ENCODE measurements around the gene PAPSS2. TPM values are rescaled to one million over a fixed set of nuclear protein-coding genes. Genes with fewer than 3 reads are reported as not detected.

The PAPSS2 gene
- total RNA-seq, 1 experiment from 2014 or later, result 14.6 TPM

GRCh38 chr10:87684001-87684638 is 24.4 kb downstream of the PAPSS2 start:
- BruUV-seq (replicated peaks), result no TSS peak

More at GRCh38 chr10:87684001-87684638, 24.4 kb downstream of the PAPSS2 start:
- H3K27ac ChIP-seq (ENCODE audit: low read depth, low read length), result no peak overlapping the region
- TF ChIP-seq MAX (IDR thresholded peaks at IDR 0.05) (no peak), ZNF274 (IDR thresholded peaks at IDR 0.05; ENCODE audit: low read depth, low read length) (no peak), CTCF (IDR thresholded peaks at IDR 0.05 in 2 of 3, conservative IDR thresholded peaks at IDR 0.05 in 1 of 3; ENCODE audit: borderline replicate concordance in 1 of 3, insufficient read depth in 1 of 3, low read depth in 2 of 3, low read length in 2 of 3) (no peak), JUND (IDR thresholded peaks at IDR 0.05) (no peak), TCF7L2 (IDR thresholded peaks at IDR 0.05; ENCODE audit: borderline replicate concordance, extremely low read depth, insufficient read depth, insufficient read length) (no peak), ZBTB33 (IDR thresholded peaks at IDR 0.05; ENCODE audit: extremely low read depth, insufficient replicate concordance, low read length) (no peak), EZH2phosphoT487 (IDR thresholded peaks at IDR 0.05; ENCODE audit: borderline replicate concordance) (no peak), POLR2A (IDR thresholded peaks at IDR 0.05; ENCODE audit: borderline replicate concordance, extremely low read depth, insufficient read depth, insufficient read length) (no peak), ELF1 (IDR thresholded peaks at IDR 0.05; ENCODE audit: borderline replicate concordance, low read depth) (no peak), CEBPB (IDR thresholded peaks at IDR 0.05; ENCODE audit: low read depth) (no peak), YY1 (IDR thresholded peaks at IDR 0.05; ENCODE audit: extremely low read depth, insufficient replicate concordance, low read depth, low read length) (no peak), REST (IDR thresholded peaks at IDR 0.05; ENCODE audit: low read depth) (no peak), SRF (IDR thresholded peaks at IDR 0.05; ENCODE audit: low read depth) (no peak), EZH2 (IDR thresholded peaks at IDR 0.05) (no peak), EGR1 (IDR thresholded peaks at IDR 0.05; ENCODE audit: low read depth) (no peak), FOSL1 (IDR thresholded peaks at IDR 0.05; ENCODE audit: low read depth) (no peak), SIN3A (IDR thresholded peaks at IDR 0.05; ENCODE audit: low read depth) (no peak), POLR2AphosphoS5 (IDR thresholded peaks at IDR 0.05; ENCODE audit: low read depth, low read length) (no peak), ATF3 (IDR thresholded peaks at IDR 0.05) (no peak), CBX3 (IDR thresholded peaks at IDR 0.05; ENCODE audit: low read depth) (no peak)
- H3K36me3 ChIP-seq (ENCODE audit: control insufficient read depth in 1 of 2, insufficient read depth in 2 of 2, low read length in 2 of 2), result no peaks in the 10 kb centered on the region
- H4K20me1 ChIP-seq (ENCODE audit: insufficient read depth), result no peaks in the 10 kb centered on the region
- H3K27me3 ChIP-seq (ENCODE audit: insufficient read depth, low read length), result no peaks in the 10 kb centered on the region
- H2AFZ ChIP-seq (ENCODE audit: low read depth, low read length, poor library complexity, severe bottlenecking), result no peak overlapping the region
- no peak overlapping the region for H3K9ac ChIP-seq (ENCODE audit: low read length)
- no peaks in the 10 kb centered on the region for H3K4me1 ChIP-seq (ENCODE audit: control insufficient read depth in 1 of 2, insufficient read depth in 2 of 2, low read length in 2 of 2)
- CTCF ChIA-PET, result no interaction called here
- H3K9me3 ChIP-seq (ENCODE audit: control insufficient read depth in 1 of 2, insufficient read depth in 1 of 2, low read depth in 1 of 2, low read length in 2 of 2), result no peaks in the 10 kb centered on the region
- RAD21 ChIA-PET (ENCODE audit: low non-redundant PET in 1 of 2, low total read pairs in 2 of 2, uncharacterized antibody in 2 of 2, unreplicated experiment in 2 of 2), result no interaction called here
- no peak for DNase-seq (ENCODE audit: low read depth, low spot score)
- H3K4me2 ChIP-seq (ENCODE audit: low read length), result no peak overlapping the region
- no peak for ATAC-seq
- POLR2A ChIA-PET, result no interaction called here
- intact Hi-C loops (cut with micrococcal nuclease), result no loop called here
- no peaks in the 10 kb centered on the region for H3K9me2 ChIP-seq (ENCODE audit: insufficient read depth)
- H3K79me2 ChIP-seq (ENCODE audit: insufficient read depth, low read length), result no peaks in the 10 kb centered on the region
- H3K4me3 ChIP-seq (replicated peaks in 1 of 2; ENCODE audit: low read depth in 1 of 2, low read length in 2 of 2), result no peak overlapping the region
